GM18502 (cell line): Measurements from ENCODE around the gene DIP2C.
"Not testable (repeated sequence)": the region's sequence is repeated elsewhere in the genome, so short reads cannot be mapped to it uniquely, and the experiment has no call there.

Experiments
- ATAC-seq: cut with Tn5 transposase; IDR thresholded peaks from one replicate; pipeline ENCODE4 v1.9.1; 2021; ENCODE audit warnings: mild to moderate bottlenecking; ENCODE audit not compliant: unreplicated experiment, poor library complexity

Gene DIP2C

GRCh38 chr10:449331-449730, 240.1 kb downstream of the DIP2C start:
- ATAC-seq: not testable (repeated sequence)

- no peak for ATAC-seq
Observed at GRCh38 chr10:443459-443858, 246.0 kb downstream of the DIP2C start.

DNA sequence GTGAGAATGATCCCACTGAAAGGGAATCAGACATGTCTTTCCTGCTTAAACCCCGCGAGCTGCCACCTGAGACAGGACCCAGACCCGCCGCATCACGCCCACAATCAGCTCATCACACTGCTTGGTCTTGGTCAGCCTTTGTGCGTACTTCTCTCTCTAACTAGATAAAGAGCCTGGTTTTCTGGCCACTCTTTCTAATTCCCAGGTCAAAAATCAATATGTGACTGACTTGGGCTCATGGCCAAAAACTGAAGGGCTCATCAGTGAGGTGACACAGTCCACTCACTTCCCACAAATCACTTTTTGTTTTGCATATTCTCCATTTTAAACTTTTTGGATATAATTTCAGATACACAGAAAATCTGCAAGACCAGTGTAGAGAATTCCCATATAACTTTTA, 247.3 kb downstream of the DIP2C start:
- no peak for ATAC-seq

GRCh38 chr10:441659-442058, 247.8 kb downstream of the DIP2C start:
- no peak for ATAC-seq

DNA sequence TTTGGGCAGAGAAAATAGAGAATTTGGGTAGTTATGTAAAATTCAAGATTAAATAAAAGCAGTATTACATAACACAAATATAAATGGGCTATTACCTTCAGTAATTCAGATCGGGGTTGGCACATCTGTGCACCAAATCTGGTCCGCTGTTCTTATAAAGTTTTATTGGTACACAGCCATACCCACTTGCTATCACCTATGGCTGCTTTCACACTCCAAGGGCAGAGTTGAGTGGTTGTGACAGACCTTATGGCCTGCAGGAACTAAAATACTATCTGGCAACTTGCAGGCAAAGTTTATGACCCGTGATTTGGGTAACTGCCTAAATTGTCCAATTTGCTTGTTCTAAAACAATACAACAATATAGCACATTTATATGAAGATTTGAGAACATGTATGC, 249.3 kb downstream of the DIP2C start:
- no peak for ATAC-seq

GRCh38 chr10:437698-438490, 251.6 kb downstream of the DIP2C start:
- ATAC-seq: no peak

DNA sequence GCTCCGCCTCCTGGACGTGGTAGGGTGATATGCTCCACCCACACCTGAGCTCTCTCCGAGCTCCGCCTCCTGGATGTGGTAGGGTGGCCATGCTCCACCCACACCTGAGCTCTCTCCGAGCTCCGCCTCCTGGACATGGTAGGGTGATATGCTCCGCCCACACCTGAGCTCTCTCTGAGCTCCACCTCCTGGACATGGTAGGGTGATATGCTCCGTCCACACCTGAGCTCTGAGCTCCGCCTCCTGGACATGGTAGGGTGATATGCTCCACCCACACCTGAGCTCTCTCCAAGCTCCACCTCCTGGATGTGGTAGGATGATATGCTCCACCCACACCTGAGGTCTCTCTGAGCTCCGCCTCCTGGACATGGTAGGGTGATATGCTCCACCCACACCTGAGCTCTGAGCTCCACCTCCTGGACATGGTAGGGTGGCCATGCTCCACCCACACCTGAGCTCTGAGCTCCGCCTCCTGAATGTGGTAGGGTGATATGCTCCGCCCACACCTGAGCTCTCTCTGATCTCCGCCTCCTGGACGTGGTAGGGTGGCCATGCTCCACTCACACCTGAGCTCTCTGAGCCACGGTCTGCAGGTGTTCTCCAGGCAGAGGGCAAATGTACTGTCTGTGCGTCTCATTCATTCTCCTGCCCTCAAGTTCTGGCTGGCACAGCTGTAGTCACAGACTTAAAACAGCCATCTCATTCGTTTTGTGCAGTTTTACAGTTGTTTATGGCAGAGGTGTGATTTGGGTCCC, 252.4 kb downstream of the DIP2C start:
- no peak for ATAC-seq

DNA sequence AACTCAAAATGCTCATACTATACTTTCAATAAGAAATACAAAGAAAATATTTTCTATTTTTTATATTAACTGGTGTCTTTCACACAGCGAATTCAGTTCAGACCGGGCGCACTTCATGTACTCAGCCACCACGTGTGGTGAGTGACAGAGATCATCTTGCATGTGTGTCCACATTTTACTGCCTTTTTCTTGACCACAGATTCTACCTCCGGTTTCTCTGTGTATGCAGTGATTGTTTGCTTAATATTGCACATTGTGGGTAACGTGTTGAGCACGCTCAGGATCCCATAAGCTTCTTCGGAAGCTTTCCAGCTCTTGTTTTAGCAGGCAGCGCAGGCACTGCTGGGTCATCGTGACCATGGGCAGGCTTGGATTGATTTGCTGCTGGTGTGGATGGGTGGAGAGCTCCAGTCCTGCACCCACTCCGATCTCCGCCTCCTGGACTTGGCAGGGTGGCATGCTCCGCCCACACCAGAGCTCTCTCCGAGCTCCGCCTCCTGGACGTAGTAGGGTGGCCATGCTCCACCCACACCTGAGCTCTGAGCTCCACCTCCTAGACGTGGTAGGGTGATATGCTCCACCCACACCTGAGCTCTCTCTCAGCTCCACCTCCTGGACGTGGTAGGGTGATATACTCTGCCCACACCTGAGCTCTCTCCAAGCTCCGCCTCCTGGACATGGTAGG, 253.3 kb downstream of the DIP2C start:
- no peak for ATAC-seq

GRCh38 chr10:435397-435796, 254.1 kb downstream of the DIP2C start:
- no peak for ATAC-seq

DNA sequence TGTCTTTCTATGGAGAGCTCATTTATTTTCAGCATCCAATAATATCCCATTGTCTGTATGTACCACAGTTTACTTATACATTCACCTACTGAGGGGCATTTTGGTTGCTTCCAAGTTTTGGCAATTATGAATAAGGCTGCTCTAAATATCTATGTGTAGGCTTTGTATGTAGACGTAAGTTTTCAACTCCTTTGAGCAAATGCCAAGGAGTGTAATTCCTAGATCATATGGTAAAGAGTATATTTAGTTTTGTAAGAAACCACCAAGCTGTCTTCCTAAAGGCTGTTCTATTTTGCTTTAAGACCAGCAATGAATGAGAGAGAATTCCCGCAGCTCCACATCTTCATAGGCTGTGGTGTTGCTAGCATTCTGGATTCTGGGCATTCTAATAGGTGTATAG, 259.8 kb downstream of the DIP2C start:
- ATAC-seq: no peak

- no peak for ATAC-seq
Observed at GRCh38 chr10:427761-428519, 261.5 kb downstream of the DIP2C start.

DNA sequence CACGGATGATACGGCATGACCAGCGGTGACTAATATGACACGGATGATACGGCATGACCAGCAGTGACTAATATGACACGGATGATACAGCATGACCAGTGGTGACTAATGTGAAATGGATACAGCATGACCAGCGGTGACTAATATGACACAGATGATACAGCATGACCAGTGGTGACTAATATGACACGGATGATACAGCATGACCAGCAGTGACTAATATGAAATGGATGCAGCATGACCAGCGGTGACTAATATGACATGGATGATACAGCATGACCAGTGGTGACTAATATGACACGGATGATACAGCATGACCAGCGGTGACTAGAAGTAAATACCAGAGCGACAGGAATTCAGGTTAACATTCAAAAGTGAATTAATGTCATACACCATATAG, 264.1 kb downstream of the DIP2C start:
- not testable (repeated sequence) for ATAC-seq

GRCh38 chr10:424724-425123, 264.7 kb downstream of the DIP2C start:
- not testable (repeated sequence) for ATAC-seq

DNA sequence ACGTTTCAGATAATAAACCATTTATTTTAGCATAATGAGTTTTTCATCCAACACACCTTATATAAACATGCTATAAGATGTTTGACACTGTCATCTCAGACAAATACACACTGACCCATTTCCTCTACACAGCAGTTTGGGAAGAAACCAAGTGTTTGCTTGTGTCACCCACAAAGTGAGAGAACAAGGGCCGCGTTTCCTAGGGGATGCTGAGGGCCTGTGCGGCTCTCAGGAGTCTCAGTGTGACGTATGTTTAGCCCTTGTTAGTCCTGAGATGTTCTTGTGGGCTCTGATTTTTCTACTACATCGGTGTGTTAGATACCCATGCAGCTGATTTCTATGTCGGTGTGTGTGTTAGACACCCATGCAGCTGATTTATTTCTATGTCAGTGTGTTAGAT, 266.3 kb downstream of the DIP2C start:
- ATAC-seq: no peak

- ATAC-seq: no peak
Observed at GRCh38 chr10:422675-423074, 266.8 kb downstream of the DIP2C start.

- ATAC-seq: no peak
Observed at GRCh38 chr10:422241-422640, 267.2 kb downstream of the DIP2C start.

DNA sequence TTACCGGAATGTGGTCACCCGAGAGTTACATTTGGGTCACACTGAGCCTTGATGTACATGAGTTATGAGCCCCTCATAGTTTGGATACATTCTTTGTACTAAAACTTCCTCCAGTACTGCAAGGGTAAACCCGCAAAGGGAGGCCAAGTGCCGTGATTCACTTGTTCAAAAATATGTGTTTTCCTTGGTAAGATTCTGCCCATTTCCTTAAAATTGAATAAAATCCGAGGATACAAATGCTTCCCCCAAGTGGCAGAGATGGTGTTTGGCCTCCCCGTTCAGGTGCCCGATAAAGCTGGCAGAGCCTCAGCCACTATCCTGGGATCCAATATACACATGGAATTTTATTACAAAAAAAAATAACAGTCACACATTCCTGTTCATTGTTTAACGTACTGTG, 268.3 kb downstream of the DIP2C start:
- ATAC-seq: no peak

GRCh38 chr10:420154-421121, 269.0 kb downstream of the DIP2C start:
- ATAC-seq: no peak

DNA sequence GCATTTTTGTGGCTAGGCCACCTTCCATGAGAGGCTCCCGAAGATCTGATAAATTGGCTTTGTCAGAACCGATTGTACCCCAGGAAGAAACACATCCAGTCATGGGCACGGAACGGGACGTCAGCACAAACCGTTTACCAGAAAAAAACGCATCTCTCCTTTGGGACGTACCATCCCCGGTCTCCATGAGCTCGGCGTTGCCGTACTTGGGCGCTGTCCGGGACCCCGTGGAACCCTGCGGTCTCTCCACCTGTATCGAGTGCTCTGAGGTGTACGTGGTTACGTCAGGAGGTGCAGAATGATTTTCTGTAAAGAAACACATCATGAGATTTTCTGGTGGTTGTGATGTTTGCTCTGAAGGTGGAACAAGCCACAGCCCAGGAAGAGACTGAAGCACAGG, 270.6 kb downstream of the DIP2C start:
- ATAC-seq: no peak
